HepG2 (cell line): ENCODE data around the gene DVL3. TPM values are rescaled to one million over a fixed set of nuclear protein-coding genes. Genes with fewer than 3 reads are reported as not detected.

ENCODE experiments used
- FLYWCH1 ChIP-seq: sonication (generic); formaldehyde crosslinking; IDR thresholded peaks from 2 replicates; pipeline ENCODE4 v1.8.1; 2023; ENCODE audit warnings: mild to moderate bottlenecking, missing genetic modification reagents
- KAT7 ChIP-seq: IDR thresholded peaks from 2 replicates; pipeline ENCODE4 v1.6.1; 2018; ENCODE audit warnings: borderline replicate concordance, missing compliant biosample characterization
- MBD4 ChIP-seq: IDR thresholded peaks from 2 replicates; pipeline ENCODE4 v1.6.1; 2012; ENCODE audit warnings: low read length, inconsistent platforms, borderline replicate concordance
- MXI1 ChIP-seq: IDR thresholded peaks from 3 replicates; pipeline ENCODE4 v1.6.1; 2012; ENCODE audit warnings: low read depth, low read length, inconsistent platforms, borderline replicate concordance
- NONO ChIP-seq, 2 experiments: fragments of 450-650 bp in 1 of 2; sonication (generic) in 1 of 2; formaldehyde crosslinking in 1 of 2; IDR thresholded peaks in 1 of 2; conservative IDR thresholded peaks in 1 of 2; 2 replicates each; pipeline versions ENCODE4 v1.6.1 to v1.8.0; 2017 to 2022; ENCODE audit warnings: mild to moderate bottlenecking in 1 of 2, missing genetic modification reagents in 1 of 2, moderate library complexity in 1 of 2
- PHF20 ChIP-seq: sonication (generic); formaldehyde crosslinking; IDR thresholded peaks from 2 replicates; pipeline ENCODE4 v1.5.0; 2020; ENCODE audit warnings: mild to moderate bottlenecking, missing genetic modification reagents
- SAP130 ChIP-seq: IDR thresholded peaks from 2 replicates; pipeline ENCODE4 v1.6.1; 2016; ENCODE audit warnings: low read depth
- SIX4 ChIP-seq: sonication (generic); formaldehyde crosslinking; IDR thresholded peaks from 2 replicates; pipeline ENCODE4 v1.4.0; 2020; ENCODE audit warnings: missing genetic modification reagents
- THAP11 ChIP-seq: IDR thresholded peaks from 2 replicates; pipeline ENCODE4 v1.6.1; 2016; ENCODE audit warnings: missing biosample characterization, missing genetic modification reagents
- ZFP1 ChIP-seq: IDR thresholded peaks from 2 replicates; pipeline ENCODE4 v1.6.1; 2016
- ZNF282 ChIP-seq: fragments of 450-650 bp; IDR thresholded peaks from 2 replicates; pipeline ENCODE4 v1.6.1; 2018; ENCODE audit not compliant: partially characterized antibody
- ZNF343 ChIP-seq: sonication (generic); formaldehyde crosslinking; IDR thresholded peaks from 2 replicates; pipeline ENCODE4 v1.4.0; 2020; ENCODE audit warnings: mild to moderate bottlenecking, missing genetic modification reagents
- ZNF496 ChIP-seq: sonication (generic); formaldehyde crosslinking; IDR thresholded peaks from 2 replicates; pipeline ENCODE4 v1.8.1; 2023; ENCODE audit warnings: mild to moderate bottlenecking, moderate library complexity, missing genetic modification reagents; ENCODE audit not compliant: insufficient replicate concordance
- ZNF563 ChIP-seq: sonication (generic); formaldehyde crosslinking; IDR thresholded peaks from 2 replicates; pipeline ENCODE4 v1.8.0; 2022; ENCODE audit warnings: mild to moderate bottlenecking, moderate library complexity, missing genetic modification reagents
- ZNF569 ChIP-seq: sonication (generic); formaldehyde crosslinking; IDR thresholded peaks from 2 replicates; pipeline ENCODE4 v1.5.0; 2020; ENCODE audit warnings: mild to moderate bottlenecking, missing genetic modification reagents, moderate library complexity, borderline replicate concordance
- ZNF607 ChIP-seq: sonication (generic); formaldehyde crosslinking; IDR thresholded peaks from 2 replicates; pipeline ENCODE4 v1.5.1; 2020; ENCODE audit warnings: missing genetic modification reagents, mild to moderate bottlenecking, borderline replicate concordance
- ZNF614 ChIP-seq: IDR thresholded peaks from 2 replicates; pipeline ENCODE4 v1.6.1; 2018; ENCODE audit warnings: missing biosample characterization, missing genetic modification reagents, inconsistent platforms, borderline replicate concordance
- ZNF619 ChIP-seq: sonication (generic); formaldehyde crosslinking; IDR thresholded peaks from 2 replicates; pipeline ENCODE4 v1.4.0; 2020; ENCODE audit warnings: mild to moderate bottlenecking, missing genetic modification reagents
- ZNF678 ChIP-seq: sonication (generic); formaldehyde crosslinking; IDR thresholded peaks from 2 replicates; pipeline ENCODE4 v1.4.0; 2020; ENCODE audit warnings: mild to moderate bottlenecking, missing genetic modification reagents
- ZNF792 ChIP-seq: IDR thresholded peaks from 2 replicates; pipeline ENCODE4 v1.6.1; 2016
- ZSCAN12 ChIP-seq: sonication (generic); formaldehyde crosslinking; IDR thresholded peaks from 2 replicates; pipeline ENCODE4 v1.9.0; 2021; ENCODE audit warnings: mild to moderate bottlenecking, missing genetic modification reagents
- polyA plus RNA-seq, 8 experiments: library from polyadenylated mRNA; depleted of rRNA in 3 of 8; stranded (reverse) in 7 of 8; unstranded in 1 of 8; fragments of >200 nt; fragmentation: Illumina TruSeq in 4 of 8; extraction: Trizol in 4 of 8; gene quantifications; 2 replicates each; pipeline versions ENCODE4 v1.2.1 to v1.2.3, GENCODE V29; 2011 to 2016; ENCODE audit warnings: low read depth in 4 of 8, missing spikeins in 1 of 8, mixed read lengths in 1 of 8; ENCODE audit not compliant: insufficient read depth in 1 of 8
- total RNA-seq, 5 experiments: library from RNA; depleted of rRNA; stranded (reverse); fragments of >200 nt; fragmentation: Illumina TruSeq; extraction: Trizol; gene quantifications; 2 replicates each; pipeline ENCODE4 v1.2.3, GENCODE V29; 2016; ENCODE audit warnings: low read depth in 1 of 5
- TF ChIP-seq, protein P1 (sequence below): sonication (generic); formaldehyde crosslinking; IDR thresholded peaks from 2 replicates; pipeline ENCODE4 v1.5.0; 2020; ENCODE audit warnings: mild to moderate bottlenecking, missing genetic modification reagents
- TF ChIP-seq, protein P2 (sequence below): IDR thresholded peaks from 2 replicates; pipeline ENCODE4 v1.6.1; 2016; ENCODE audit warnings: missing genetic modification reagents, missing compliant biosample characterization
- TF ChIP-seq, protein P3 (sequence below): sonication (generic); formaldehyde crosslinking; IDR thresholded peaks from 2 replicates; pipeline ENCODE4 v1.4.0; 2020; ENCODE audit warnings: missing genetic modification reagents
- TF ChIP-seq, protein P4 (sequence below): sonication (generic); formaldehyde crosslinking; IDR thresholded peaks from 2 replicates; pipeline ENCODE4 v1.4.0; 2020; ENCODE audit warnings: missing genetic modification reagents, borderline replicate concordance

DVL3 gene
- total and polyA plus RNA-seq, 2 of the 13 experiments (the other 11 are each of a cell fraction or from before 2014, with no cell fraction given), result 29.0 to 36.1 TPM

DNA sequence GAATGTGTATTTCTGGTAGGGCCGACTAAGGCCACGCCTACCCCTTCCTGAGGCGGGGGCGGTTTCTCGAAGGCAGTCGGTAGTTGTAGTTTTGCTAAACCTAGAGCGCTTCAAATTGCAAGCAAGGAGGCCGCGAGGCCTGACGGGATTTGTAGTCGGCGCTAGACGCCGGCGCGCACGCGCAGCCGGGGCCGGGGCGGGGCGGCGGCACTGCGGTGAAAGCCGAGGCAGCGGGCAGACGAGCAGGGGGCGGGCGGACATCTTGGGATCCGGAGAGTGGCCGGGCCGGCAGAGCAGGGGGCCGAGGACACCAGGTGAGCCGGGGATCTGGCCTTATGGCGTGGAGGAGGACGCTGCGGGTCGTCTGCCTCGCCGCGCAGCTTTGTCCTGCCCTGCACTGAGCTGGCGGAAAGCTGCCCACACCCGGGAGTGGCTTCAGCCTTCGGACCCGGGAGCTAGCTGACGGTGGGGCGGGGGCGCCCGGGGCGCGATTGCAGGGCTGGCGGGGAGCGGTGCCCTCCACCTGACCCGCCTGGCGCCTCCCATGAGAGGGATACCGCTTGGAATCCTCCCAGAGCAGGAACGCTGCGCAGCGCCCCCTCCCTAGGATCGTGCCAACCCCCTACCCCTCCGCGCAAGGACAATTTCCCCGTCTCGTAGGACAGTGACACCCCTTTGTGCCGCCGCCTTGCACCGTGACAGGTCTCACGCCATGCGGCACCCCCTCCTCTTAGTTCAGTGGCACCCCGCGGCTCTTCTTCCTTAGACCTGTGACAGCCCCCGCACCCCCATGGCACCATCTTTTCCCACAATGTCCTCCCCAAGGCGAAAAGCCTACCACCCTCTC lies 19.7 kb downstream of the DVL3 start, which contains the start of gene AP2M1 (continued):
- TF ChIP-seq, protein P1, sequence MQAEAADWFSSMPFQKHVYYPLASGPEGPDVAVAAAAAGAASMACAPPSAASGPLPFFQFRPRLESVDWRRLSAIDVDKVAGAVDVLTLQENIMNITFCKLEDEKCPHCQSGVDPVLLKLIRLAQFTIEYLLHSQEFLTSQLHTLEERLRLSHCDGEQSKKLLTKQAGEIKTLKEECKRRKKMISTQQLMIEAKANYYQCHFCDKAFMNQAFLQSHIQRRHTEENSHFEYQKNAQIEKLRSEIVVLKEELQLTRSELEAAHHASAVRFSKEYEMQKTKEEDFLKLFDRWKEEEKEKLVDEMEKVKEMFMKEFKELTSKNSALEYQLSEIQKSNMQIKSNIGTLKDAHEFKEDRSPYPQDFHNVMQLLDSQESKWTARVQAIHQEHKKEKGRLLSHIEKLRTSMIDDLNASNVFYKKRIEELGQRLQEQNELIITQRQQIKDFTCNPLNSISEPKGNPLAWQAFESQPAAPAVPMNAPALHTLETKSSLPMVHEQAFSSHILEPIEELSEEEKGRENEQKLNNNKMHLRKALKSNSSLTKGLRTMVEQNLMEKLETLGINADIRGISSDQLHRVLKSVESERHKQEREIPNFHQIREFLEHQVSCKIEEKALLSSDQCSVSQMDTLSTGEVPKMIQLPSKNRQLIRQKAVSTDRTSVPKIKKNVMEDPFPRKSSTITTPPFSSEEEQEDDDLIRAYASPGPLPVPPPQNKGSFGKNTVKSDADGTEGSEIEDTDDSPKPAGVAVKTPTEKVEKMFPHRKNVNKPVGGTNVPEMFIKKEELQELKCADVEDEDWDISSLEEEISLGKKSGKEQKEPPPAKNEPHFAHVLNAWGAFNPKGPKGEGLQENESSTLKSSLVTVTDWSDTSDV (CRISPR knock-in tag), result no peak
- TF ChIP-seq THAP11, result peak; percentile 99
- TF ChIP-seq PHF20, result peak; percentile 63
- no peak for TF ChIP-seq ZNF496 (CRISPR knock-in tag)
- TF ChIP-seq MBD4, result no peak
- TF ChIP-seq, protein P2, sequence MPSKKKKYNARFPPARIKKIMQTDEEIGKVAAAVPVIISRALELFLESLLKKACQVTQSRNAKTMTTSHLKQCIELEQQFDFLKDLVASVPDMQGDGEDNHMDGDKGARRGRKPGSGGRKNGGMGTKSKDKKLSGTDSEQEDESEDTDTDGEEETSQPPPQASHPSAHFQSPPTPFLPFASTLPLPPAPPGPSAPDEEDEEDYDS (CRISPR knock-in tag), result peak; percentile 69
- peak; percentile 62; the same call in 1 of the 3 replicates for TF ChIP-seq MXI1
- TF ChIP-seq NONO (IDR thresholded peaks at IDR 0.05), result no peak
- peak; percentile 79; the same call in 1 of the 2 replicates for TF ChIP-seq NONO (CRISPR knock-in tag; conservative IDR thresholded peaks at IDR 0.05)
- no peak for TF ChIP-seq ZNF569
- TF ChIP-seq ZNF282, result no peak
- no peak for TF ChIP-seq ZNF792 (CRISPR knock-in tag)
- TF ChIP-seq ZNF678 (CRISPR knock-in tag), result no peak
- no peak for TF ChIP-seq ZNF607 (CRISPR knock-in tag)
- no peak for TF ChIP-seq FLYWCH1 (CRISPR knock-in tag)
- peak; percentile 93 for TF ChIP-seq KAT7 (CRISPR knock-in tag)
- TF ChIP-seq ZFP1 (CRISPR knock-in tag), result no peak
- TF ChIP-seq SAP130, result peak; percentile 80
- TF ChIP-seq, protein P3, sequence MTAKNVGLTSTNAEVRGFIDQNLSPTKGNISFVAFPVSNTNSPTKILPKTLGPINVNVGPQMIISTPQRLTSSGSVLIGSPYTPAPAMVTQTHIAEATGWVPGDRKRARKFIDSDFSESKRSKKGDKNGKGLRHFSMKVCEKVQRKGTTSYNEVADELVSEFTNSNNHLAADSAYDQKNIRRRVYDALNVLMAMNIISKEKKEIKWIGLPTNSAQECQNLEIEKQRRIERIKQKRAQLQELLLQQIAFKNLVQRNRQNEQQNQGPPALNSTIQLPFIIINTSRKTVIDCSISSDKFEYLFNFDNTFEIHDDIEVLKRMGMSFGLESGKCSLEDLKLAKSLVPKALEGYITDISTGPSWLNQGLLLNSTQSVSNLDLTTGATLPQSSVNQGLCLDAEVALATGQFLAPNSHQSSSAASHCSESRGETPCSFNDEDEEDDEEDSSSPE (CRISPR knock-in tag), result peak; percentile 45
- TF ChIP-seq ZNF614 (CRISPR knock-in tag), result 0 out of 2 replicates have a peak, but pooled peaks have one; percentile 64
- TF ChIP-seq ZSCAN12, result no peak
- TF ChIP-seq ZNF619, result no peak
- TF ChIP-seq, protein P4, sequence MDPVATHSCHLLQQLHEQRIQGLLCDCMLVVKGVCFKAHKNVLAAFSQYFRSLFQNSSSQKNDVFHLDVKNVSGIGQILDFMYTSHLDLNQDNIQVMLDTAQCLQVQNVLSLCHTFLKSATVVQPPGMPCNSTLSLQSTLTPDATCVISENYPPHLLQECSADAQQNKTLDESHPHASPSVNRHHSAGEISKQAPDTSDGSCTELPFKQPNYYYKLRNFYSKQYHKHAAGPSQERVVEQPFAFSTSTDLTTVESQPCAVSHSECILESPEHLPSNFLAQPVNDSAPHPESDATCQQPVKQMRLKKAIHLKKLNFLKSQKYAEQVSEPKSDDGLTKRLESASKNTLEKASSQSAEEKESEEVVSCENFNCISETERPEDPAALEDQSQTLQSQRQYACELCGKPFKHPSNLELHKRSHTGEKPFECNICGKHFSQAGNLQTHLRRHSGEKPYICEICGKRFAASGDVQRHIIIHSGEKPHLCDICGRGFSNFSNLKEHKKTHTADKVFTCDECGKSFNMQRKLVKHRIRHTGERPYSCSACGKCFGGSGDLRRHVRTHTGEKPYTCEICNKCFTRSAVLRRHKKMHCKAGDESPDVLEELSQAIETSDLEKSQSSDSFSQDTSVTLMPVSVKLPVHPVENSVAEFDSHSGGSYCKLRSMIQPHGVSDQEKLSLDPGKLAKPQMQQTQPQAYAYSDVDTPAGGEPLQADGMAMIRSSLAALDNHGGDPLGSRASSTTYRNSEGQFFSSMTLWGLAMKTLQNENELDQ (CRISPR knock-in tag), result no peak
- TF ChIP-seq SIX4, result peak; percentile 78
- TF ChIP-seq ZNF563 (CRISPR knock-in tag), result 0 out of 2 replicates have a peak, but pooled peaks have one; percentile 43
- TF ChIP-seq ZNF343, result 0 out of 2 replicates have a peak, but pooled peaks have one; percentile 27
